Stimulated activated CD4-positive, alpha-beta T cell treated with anti-CD3 and anti-CD28 coated beads, Interleukin-15, amount 100 ng/mL, for 1 hour (primary cell): Measurements from ENCODE around the gene KLHL29.

Experiments
- DNase-seq, 2 donors: peaks; one replicate each; pipeline ENCODE4 v3.0.0-alpha.2; 2020; ENCODE audit warnings: low read depth in 1 of 2, low spot score in 1 of 2

The KLHL29 gene

GRCh38 chr2:23394700-23395099 lies 9.7 kb downstream of the KLHL29 start:
- DNase-seq = no peak

DNA sequence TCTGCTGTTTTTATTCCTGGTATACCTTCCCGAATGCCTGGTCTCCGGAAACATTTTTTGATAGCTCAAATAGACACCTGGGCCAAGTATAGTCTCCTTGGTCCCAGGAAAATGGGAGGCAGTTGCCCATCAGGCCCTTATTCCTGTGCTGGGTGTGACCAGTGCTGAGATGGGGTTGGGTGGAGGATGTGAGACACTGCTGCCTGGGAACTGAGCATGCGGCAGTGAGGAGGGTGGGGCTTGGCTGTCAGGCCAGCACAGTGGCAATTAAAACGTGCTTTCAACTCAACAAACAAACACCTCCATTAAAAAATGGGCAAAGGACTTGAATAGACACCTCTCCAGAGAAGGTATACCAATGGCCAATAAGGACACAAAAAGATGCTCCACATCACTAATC lies 12.5 kb downstream of the KLHL29 start:
- no peak for DNase-seq

GRCh38 chr2:23399674-23400261 lies 14.8 kb downstream of the KLHL29 start:
- DNase-seq = no peak

- no peak for DNase-seq
Measured at GRCh38 chr2:23400703-23401102, 15.7 kb downstream of the KLHL29 start.

DNA sequence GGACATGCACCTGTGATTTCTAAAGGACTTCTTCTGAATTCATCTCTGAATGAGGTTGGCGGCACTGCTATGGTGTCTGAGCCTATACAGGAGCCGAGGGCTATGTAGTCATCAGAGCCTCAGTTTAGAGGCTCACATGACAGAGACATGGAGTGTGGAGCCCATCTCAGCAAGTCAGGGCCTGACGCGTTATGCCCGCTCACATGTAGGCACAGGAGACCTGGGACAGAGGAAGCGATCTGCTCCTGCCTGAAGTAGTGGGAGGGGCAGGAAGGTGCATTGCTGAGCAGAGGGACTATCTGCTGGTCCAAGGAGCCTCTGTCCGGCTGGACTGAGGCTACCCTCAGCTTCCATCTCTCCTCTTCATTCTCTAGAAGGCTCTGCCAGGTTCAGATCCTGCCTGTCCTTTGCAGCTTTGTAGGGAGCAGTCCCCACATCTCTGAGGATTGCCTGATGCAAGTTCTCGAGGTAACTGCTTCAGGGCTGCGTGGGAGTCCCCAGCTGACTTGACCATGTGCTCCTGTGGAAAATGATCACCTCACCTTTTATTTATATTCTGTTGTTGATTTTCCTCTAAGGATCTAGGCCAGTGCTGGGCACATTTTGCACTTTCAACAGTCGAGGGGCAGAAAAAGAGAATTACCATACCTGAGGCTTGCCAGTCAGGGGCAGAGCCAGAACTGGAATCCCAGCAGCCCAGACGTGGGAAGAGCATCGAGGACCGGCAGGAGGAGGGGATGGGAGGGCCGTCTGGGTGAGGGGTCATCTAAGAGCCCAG lies 16.6 kb downstream of the KLHL29 start:
- no peak for DNase-seq

DNA sequence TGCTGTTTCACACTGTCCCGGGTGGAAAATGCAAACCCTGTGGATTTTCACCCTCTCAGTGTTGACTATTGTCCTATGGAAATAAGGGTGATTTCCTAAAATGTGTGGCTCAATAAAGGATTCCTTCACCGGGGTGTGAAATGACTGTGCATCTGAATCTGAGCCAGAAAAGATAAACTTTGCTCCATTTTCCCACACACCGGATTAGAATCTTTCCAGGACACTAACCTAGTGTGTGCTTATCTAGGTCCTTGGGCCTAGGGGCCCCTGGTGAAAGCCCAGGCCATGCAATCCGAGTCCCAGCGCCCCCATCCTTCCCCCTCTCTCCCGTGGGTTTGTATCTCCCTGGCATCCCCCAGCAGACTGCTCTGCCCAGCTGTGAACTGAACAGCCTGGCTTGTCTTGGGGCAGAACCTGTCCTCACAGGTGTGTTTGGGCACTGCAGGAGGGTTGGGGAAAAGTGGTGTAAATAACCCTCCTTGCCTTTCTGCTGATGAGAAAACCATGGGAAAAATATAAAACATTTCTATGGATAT lies 17.3 kb downstream of the KLHL29 start:
- no peak for DNase-seq

- DNase-seq = no peak
Measured at GRCh38 chr2:23404426-23404825, 19.4 kb downstream of the KLHL29 start.

- no peak for DNase-seq
Measured at GRCh38 chr2:23409248-23409647, 24.3 kb downstream of the KLHL29 start.

GRCh38 chr2:23410596-23410995 lies 25.6 kb downstream of the KLHL29 start:
- DNase-seq = no peak

GRCh38 chr2:23411752-23412431 lies 26.9 kb downstream of the KLHL29 start:
- no peak for DNase-seq

GRCh38 chr2:23412556-23413155 lies 27.7 kb downstream of the KLHL29 start:
- DNase-seq = no peak

DNA sequence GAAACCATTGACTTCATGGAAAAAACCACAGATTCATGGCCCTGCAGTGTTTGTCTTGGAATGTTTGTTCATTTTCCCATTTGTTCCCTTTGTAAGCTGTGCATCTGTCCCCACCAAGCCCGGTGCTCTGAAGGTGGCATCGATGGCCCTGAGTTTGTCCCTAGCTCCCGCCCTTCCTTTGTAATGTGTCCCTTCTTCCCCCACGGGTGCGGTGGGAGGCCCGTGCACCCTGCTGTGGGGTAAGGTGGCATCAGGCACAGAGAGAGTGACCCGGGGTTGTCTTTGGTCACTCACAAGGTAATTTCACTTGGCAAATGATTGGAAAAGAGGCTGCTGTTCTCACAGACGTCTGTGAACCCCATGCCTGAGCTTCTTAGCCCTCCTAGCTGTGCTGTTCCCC lies 28.7 kb downstream of the KLHL29 start:
- no peak for DNase-seq

DNA sequence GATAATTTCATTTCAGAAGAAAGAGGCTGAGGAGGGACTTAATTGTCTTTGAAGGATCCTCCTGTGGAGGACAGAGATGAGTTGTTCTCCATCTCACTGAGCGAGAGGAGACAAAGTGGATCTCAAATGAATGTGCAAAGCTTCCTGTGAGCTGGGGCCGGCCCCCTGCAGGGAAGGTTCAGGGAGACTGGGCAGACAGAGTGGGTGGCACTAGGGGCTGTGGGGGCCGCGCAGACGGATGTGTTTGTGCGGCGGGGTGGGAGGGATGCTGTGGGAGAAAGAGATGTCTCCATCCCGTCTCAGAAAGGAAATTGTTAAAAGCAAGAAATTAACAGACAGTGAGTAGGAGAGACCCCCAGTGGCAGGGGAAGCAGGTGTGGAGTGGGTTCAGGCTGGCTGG lies 29.1 kb downstream of the KLHL29 start:
- DNase-seq = no peak

GRCh38 chr2:23414871-23415270 lies 29.9 kb downstream of the KLHL29 start:
- no peak for DNase-seq

DNA sequence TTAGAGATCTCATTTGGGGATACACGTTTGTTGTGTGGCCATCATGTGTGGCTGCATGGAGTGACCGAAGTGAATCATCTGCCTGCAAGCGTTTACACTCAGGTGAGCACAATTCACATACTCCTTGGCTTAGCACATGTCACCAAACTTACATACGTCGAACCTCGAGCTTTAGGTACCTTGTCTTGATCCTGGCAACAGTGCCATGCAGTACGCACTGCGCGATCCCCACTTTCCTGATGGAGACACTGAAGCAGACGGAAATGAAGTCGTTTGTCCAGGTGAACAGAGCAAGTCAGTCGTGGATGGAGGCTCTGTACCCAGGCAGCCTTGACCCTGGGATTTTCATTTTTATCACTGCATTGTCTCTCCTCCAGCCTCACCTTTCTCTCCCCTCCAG lies 32.3 kb downstream of the KLHL29 start:
- no peak for DNase-seq

DNA sequence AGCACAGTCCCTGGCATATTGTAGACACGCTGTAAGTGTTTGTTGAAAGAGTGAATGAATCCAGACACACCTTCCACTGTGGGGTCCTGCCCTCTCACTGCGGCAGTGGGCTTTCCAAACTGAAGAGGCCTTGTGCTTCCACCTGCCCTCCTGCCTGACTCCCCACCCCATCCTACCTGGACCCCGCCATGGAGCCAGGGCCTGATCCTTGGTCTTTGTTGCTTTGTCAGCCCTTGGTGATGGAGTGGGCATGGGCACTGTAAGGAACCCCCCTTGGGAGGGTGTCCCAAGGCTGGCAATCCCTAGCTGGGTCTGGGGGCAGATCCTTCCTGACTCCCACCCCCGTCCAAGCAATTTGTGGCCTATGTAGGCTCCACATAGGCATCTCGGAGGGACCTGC lies 33.1 kb downstream of the KLHL29 start:
- no peak for DNase-seq

DNA sequence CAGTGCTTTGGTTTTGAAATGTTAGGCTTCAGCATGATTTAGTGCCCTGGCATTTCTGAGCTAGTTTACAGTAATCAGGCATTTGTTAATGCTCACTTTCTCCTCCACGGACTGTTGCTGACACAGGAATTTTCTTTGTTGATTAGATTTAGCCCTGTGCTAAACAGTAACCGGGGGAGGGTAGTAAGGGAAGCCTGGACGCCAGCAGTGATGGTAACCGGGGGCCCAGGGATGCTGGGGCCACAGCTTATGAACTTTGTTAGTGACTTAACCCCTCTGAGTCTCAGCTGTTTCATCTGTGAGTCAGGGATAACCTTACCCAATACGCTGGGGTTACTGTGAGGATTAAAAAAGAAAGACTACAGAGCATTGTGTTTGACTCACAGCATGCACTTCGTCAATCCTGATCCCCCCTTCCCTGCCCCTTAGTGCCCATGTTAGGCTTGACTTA lies 33.5 kb downstream of the KLHL29 start:
- DNase-seq = no peak

DNA sequence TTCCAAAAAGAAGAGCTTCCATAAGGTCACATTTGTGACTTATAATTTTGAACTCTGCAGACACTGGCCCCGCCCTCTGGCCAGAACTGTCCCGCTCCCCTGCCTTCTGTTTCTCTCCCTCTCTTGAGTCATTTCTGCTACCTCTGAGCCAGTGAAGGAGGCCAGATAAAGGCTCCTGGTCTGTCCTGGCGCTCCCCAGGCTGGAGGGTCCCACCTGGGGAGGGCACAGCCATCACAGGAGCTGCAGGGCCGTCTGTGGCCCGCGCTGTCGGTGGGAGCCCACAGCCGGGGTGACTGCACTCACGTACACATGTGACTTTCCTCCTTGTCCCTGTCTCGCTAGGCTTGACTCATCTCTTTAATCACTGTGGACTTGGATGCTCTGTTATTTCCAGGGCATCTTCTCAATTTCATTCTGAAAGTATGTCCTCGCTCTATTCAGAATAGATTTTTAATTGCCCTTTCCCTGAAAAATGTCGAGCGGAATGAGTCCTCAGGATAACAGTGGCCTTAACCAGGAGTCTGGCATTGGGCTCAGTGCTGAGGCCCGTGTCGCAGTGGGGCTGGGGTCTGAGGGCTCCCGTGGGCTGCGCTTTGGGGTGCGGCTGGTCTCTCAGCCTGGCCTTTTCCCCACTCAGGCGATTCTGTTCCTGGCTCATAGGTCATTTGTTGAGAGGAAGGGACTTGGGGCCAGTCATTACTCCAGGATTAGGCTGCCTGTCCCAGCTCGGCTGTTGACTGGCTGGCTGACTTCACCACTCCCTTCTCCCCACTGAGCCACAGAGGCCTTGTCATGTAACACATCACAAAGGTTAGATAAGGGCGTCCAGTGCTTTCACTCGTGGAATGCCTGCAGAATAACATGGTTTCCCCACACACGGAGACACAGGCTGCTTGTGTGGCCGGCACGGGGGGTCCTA lies 34.5 kb downstream of the KLHL29 start:
- DNase-seq = no peak

DNA sequence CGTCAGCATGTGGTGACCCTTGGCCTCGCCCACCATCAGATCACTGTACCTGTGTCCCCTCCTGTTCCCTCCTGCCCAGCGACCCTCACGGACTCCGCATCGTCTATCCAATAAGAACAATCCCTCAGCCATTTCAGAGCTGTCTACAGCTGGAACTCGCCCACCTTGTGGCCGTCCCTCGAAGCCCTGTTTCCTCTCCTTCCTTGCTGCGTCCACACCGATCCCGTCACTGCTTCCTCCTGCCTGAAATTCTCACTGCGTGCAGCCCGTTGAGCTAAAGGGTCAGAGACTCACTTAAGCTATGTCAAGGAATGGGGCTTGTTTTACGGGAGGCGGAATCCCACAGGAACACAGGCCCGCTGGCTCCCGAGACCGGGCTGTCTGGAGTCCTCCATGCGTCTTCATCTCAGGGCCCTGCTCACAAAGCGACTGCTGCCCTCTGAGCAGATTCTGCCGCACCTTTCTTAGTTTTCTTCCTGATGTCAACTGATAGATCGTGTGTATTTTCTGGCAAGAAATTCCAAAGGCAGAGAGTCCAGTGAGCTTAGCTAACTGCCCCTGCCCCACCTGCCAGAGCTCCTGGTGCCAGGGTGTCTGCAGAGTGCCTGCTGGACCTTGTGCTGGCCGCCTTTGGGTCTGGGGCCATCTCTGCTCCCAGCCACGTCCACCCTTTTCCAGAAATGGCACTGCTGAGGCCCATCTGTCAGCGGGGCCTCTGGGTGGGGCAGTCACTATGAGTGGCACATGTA lies 35.3 kb downstream of the KLHL29 start:
- no peak for DNase-seq
